Endothelial cell of umbilical vein (primary cell): ENCODE data around the gene NAP1L1. TPM values are rescaled to one million over a fixed set of nuclear protein-coding genes. Genes with fewer than 3 reads are reported as not detected.
A peak's percentile ranks its signal among the peaks of the same experiment; 100 is the strongest.

Experiments
- BruUV-seq: library from RNA; stranded (reverse); fragments of 400-500 nt; replicated peaks from 2 replicates; lab custom pipeline; 2021; lab: Mats Ljungman, UMichigan
- CTCF ChIA-PET: fragments of 300-600, 350-600 bp; sonication (Branson Sonifier 250); formaldehyde crosslinking; loops from one replicate; lab custom pipeline; 2021; ENCODE audit warnings: antibody characterized with exemption, inconsistent platforms; lab: Charles Lee
- POLR2A ChIA-PET: fragments of 300-600, 350-600 bp; sonication (Branson Sonifier 250); formaldehyde crosslinking; loops from one replicate; lab custom pipeline; 2021; ENCODE audit warnings: antibody characterized with exemption, inconsistent platforms; lab: Charles Lee
- DNase-seq: peaks from one replicate; pipeline ENCODE4 v3.0.0-alpha.2; 2011; ENCODE audit warnings: low read depth, low spot score
- FAIRE-seq: peaks from 2 replicates; lab custom pipeline; 2011; peaks lifted over from hg19 to GRCh38; lab: Jason Lieb, UNC
- H2AFZ ChIP-seq: 2 replicates; pipeline ENCODE4 v1.6.0; 2012; ENCODE audit warnings: low read depth, low read length, control low read depth, inconsistent platforms
- H3K27ac ChIP-seq: 2 replicates; pipeline ENCODE4 v1.5.1; 2011; ENCODE audit warnings: low read depth, mild to moderate bottlenecking, control low read depth, low read length, moderate library complexity; ENCODE audit not compliant: insufficient read depth
- H3K27me3 ChIP-seq, 2 experiments: 2 replicates each; pipeline versions ENCODE4 v1.6.0 to v1.6.1; 2011; ENCODE audit warnings: low read length in 2 of 2, mixed read lengths in 1 of 2; ENCODE audit not compliant: control insufficient read depth in 2 of 2, insufficient read depth in 2 of 2
- H3K36me3 ChIP-seq, 2 experiments: 2 replicates in 1 of 2; 3 replicates in 1 of 2; pipeline ENCODE4 v1.5.1; 2011; ENCODE audit warnings: low read length in 2 of 2, mild to moderate bottlenecking in 1 of 2, moderate library complexity in 1 of 2; ENCODE audit not compliant: control insufficient read depth in 2 of 2, insufficient read depth in 2 of 2; ENCODE audit errors: extremely low read depth in 1 of 2
- H3K4me1 ChIP-seq: 3 replicates; pipeline ENCODE4 v1.5.1; 2011; ENCODE audit warnings: mild to moderate bottlenecking, low read length; ENCODE audit not compliant: control insufficient read depth, insufficient read depth; ENCODE audit errors: extremely low read depth
- H3K4me2 ChIP-seq: 2 replicates; pipeline ENCODE4 v1.6.1; 2011; ENCODE audit warnings: low read length, control low read depth, mixed read lengths; ENCODE audit not compliant: insufficient read depth
- H3K4me3 ChIP-seq, 3 experiments: fragments of 200-600 bp in 1 of 3; sonication (generic), shearing (Covaris generic) in 1 of 3; replicated peaks in 1 of 3; 2 replicates each; pipeline ENCODE4 v1.5.1; 2011 to 2016; ENCODE audit warnings: control low read depth in 3 of 3, low read length in 3 of 3, mild to moderate bottlenecking in 2 of 3, inconsistent platforms in 1 of 3, low read depth in 1 of 3, moderate library complexity in 1 of 3; ENCODE audit not compliant: insufficient read depth in 1 of 3
- H3K79me2 ChIP-seq: 2 replicates; pipeline ENCODE4 v1.6.0; 2012; ENCODE audit warnings: low read length, inconsistent platforms; ENCODE audit not compliant: control insufficient read depth, insufficient read depth
- H3K9ac ChIP-seq: replicated peaks from 2 replicates; pipeline ENCODE3; 2011; ENCODE audit warnings: low read length, control low read depth; ENCODE audit not compliant: insufficient read depth; ENCODE audit errors: extremely low read depth
- H3K9me1 ChIP-seq: replicated peaks from 3 replicates; pipeline ENCODE4 v1.6.0; 2011; ENCODE audit warnings: mild to moderate bottlenecking, low read length; ENCODE audit not compliant: control insufficient read depth, insufficient read depth; ENCODE audit errors: extremely low read depth
- H3K9me3 ChIP-seq: replicated peaks from 2 replicates; pipeline ENCODE4 v1.5.1; 2012; ENCODE audit warnings: low read length, inconsistent platforms; ENCODE audit not compliant: control insufficient read depth, insufficient read depth
- H4K20me1 ChIP-seq: replicated peaks from 2 replicates; pipeline ENCODE3; 2011; ENCODE audit warnings: mild to moderate bottlenecking, low read length; ENCODE audit not compliant: control insufficient read depth, insufficient read depth; ENCODE audit errors: extremely low read depth
- FOS ChIP-seq: IDR thresholded peaks from 2 replicates; pipeline ENCODE4 v1.6.1; 2011; ENCODE audit warnings: mild to moderate bottlenecking, low read length, moderate library complexity, borderline replicate concordance; ENCODE audit not compliant: insufficient read depth
- MYC ChIP-seq: IDR thresholded peaks from one replicate; pipeline ENCODE4 v1.6.1; 2011; ENCODE audit warnings: mild to moderate bottlenecking, low read depth, low read length
- POLR2A ChIP-seq: IDR thresholded peaks from 2 replicates; pipeline ENCODE4 v1.6.1; 2012; ENCODE audit warnings: low read depth, mild to moderate bottlenecking, control low read depth, low read length
- POLR2AphosphoS5 ChIP-seq: IDR thresholded peaks from 2 replicates; pipeline ENCODE4 v1.6.1; 2012; ENCODE audit warnings: low read depth, mild to moderate bottlenecking, control low read depth, low read length, moderate library complexity; ENCODE audit not compliant: insufficient read depth
- dilution Hi-C: fragments of 300-500 bp; cut with MboI; formaldehyde crosslinking; loops from one replicate; pipeline ENCODE4 v1.15.0; 2019; ENCODE audit warnings: low sequenced_read_pairs; ENCODE audit not compliant: extremely low pct_ligation_motif_present
- intact Hi-C: fragments of 100-400 bp; cut with micrococcal nuclease; formaldehyde crosslinking; loops from one replicate; pipeline ENCODE4 v1.10.0; 2022
- polyA plus RNA-seq, 4 experiments: library from polyadenylated mRNA; depleted of rRNA in 3 of 4; stranded (reverse) in 3 of 4; unstranded in 1 of 4; fragments of >200 nt; gene quantifications; 2 replicates each; pipeline versions ENCODE4 v1.2.1 to v1.2.3, GENCODE V29; 2011 to 2012; ENCODE audit warnings: missing spikeins in 1 of 4
- total RNA-seq: library from RNA; stranded (reverse); gene quantifications from 2 replicates; pipeline ENCODE4 v1.2.3, GENCODE V29; 2021
- TF ChIP-seq, protein P1 (sequence below): IDR thresholded peaks from 2 replicates; pipeline ENCODE4 v1.6.1; 2011; ENCODE audit not compliant: insufficient read depth, insufficient read length
- TF ChIP-seq, protein P2 (sequence below), 2 donors: IDR thresholded peaks; 1 replicate in 1 of 2; 2 replicates in 1 of 2; pipeline ENCODE4 v1.5.1; 2011; ENCODE audit warnings: low read length in 2 of 2, mild to moderate bottlenecking in 2 of 2, moderate library complexity in 2 of 2, control low read depth in 1 of 2, inconsistent platforms in 1 of 2, low read depth in 1 of 2; ENCODE audit not compliant: insufficient read depth in 1 of 2; ENCODE audit errors: extremely low read depth in 1 of 2

The NAP1L1 gene
- total and polyA plus RNA-seq, 2 donors (not counting 3 experiments of a cell fraction or from before 2014, with no cell fraction given), result 127 to 649 TPM

DNA sequence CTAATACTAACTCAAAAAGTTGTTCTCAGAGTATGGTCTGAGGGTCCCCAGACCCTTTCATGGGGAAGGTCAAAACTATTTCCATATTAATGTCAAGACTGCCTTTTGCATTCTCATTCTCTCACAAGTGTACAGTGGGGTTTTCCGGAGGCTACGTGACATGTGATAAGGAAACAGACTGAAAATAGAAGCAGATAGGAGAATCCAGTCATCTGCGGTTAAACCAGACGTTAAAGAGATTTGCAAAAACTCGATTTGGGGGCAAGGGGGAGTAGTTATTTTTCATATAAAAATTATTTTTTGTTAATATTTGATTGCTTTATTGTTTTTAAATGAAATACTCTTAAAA, 1.0 kb upstream of the NAP1L1 start:
- POLR2A ChIA-PET, result no interaction called here
- H3K36me3 ChIP-seq, result no peaks in the 10 kb centered on the region
- dilution Hi-C loops (loop anchor here (25.0 kb wide), 1 partner anchor 252 kb away; the partner anchor contains the start of gene BBS10), intact Hi-C loops (loop anchor here (2.0 kb wide), 3 partner anchors 39 to 191 kb away; no protein-coding TSS in a partner anchor)
- H3K4me1 ChIP-seq, result peaks cover 36% of the 10 kb centered on the region
- peak overlapping the region; percentile 92 for H3K27ac ChIP-seq
- H3K9ac ChIP-seq, result peak overlapping the region; percentile 99
- H3K27me3 ChIP-seq, result no peaks in the 10 kb centered on the region
- peak overlapping the region; percentile 95 for H3K4me2 ChIP-seq
- FAIRE-seq (peak; percentile 75), DNase-seq (peak; percentile 67)
- H4K20me1 ChIP-seq, result peaks cover 6% of the 10 kb centered on the region
- BruUV-seq, result no TSS peak
- CTCF ChIA-PET, result interaction anchor here (1.7 to 5.6 kb wide), 2 partner anchors 74 to 262 kb away, joined by 7 to 30 read pairs; partner anchors contain the start of gene BBS10
- peak overlapping the region in 2 of 3 experiments; percentile 17 to 99 for H3K4me3 ChIP-seq
- no peaks in the 10 kb centered on the region for H3K9me3 ChIP-seq
- no peaks in the 10 kb centered on the region for H3K9me1 ChIP-seq
- H2AFZ ChIP-seq, result peak overlapping the region; percentile 90
- peaks cover 37% of the 10 kb centered on the region for H3K79me2 ChIP-seq
- TF ChIP-seq MYC (no peak), FOS (peak; percentile 27)

GRCh38 chr12:76084863-76085519, 506 bp upstream of the NAP1L1 start:
- intact Hi-C loops, result loop anchor here (1.0 to 5.0 kb wide), 11 partner anchors 40 to 523 kb away; partner anchors contain the start of gene OSBPL8

More at GRCh38 chr12:76084863-76085519, 506 bp upstream of the NAP1L1 start:
- dilution Hi-C loops, result loop anchor here (25.0 kb wide), 1 partner anchor 252 kb away; the partner anchor contains the start of gene BBS10
- Histone ChIP-seq H2AFZ (peak overlapping the region; percentile 90), H4K20me1 (peaks cover 10% of the 10 kb centered on the region), H3K27ac (peak overlapping the region; percentile 92), H3K36me3 (no peaks in the 10 kb centered on the region), H3K79me2 (peaks cover 42% of the 10 kb centered on the region), H3K4me1 (peaks cover 38% of the 10 kb centered on the region), H3K4me2 (peak overlapping the region; percentile 95), H3K9me1 (no peaks in the 10 kb centered on the region), H3K9ac (peak overlapping the region; percentile 99), H3K9me3 (no peaks in the 10 kb centered on the region), H3K27me3 (no peaks in the 10 kb centered on the region), H3K4me3 (peak overlapping the region; percentile 17 to 99 (median 76))
- CTCF ChIA-PET, result interaction anchor here (1.7 to 5.6 kb wide), 2 partner anchors 74 to 263 kb away, joined by 7 to 30 read pairs; partner anchors contain the start of gene BBS10
- FAIRE-seq (no peak), DNase-seq (no peak)
- BruUV-seq, result no TSS peak
- POLR2A ChIA-PET, result interaction anchor here (1.3 kb wide), 1 partner anchor 16 kb away, joined by 3 read pairs; no protein-coding TSS in a partner anchor
- TF ChIP-seq, protein P1, sequence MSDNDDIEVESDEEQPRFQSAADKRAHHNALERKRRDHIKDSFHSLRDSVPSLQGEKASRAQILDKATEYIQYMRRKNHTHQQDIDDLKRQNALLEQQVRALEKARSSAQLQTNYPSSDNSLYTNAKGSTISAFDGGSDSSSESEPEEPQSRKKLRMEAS, result peak; percentile 18
- TF ChIP-seq, protein P2, sequence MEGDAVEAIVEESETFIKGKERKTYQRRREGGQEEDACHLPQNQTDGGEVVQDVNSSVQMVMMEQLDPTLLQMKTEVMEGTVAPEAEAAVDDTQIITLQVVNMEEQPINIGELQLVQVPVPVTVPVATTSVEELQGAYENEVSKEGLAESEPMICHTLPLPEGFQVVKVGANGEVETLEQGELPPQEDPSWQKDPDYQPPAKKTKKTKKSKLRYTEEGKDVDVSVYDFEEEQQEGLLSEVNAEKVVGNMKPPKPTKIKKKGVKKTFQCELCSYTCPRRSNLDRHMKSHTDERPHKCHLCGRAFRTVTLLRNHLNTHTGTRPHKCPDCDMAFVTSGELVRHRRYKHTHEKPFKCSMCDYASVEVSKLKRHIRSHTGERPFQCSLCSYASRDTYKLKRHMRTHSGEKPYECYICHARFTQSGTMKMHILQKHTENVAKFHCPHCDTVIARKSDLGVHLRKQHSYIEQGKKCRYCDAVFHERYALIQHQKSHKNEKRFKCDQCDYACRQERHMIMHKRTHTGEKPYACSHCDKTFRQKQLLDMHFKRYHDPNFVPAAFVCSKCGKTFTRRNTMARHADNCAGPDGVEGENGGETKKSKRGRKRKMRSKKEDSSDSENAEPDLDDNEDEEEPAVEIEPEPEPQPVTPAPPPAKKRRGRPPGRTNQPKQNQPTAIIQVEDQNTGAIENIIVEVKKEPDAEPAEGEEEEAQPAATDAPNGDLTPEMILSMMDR (IDR thresholded peaks at IDR 0.05; ENCODE audit: extremely low read depth in 1 of 2, insufficient read depth in 1 of 2, low read depth in 1 of 2, low read length in 2 of 2), result peak in 1 of 2 donors; percentile 38
- no peak for TF ChIP-seq POLR2AphosphoS5
- no peak for TF ChIP-seq POLR2A
